Neutrophil (primary cell): ENCODE data around the gene USP34.
"Not testable (repeated sequence)": the region's sequence is repeated elsewhere in the genome, so short reads cannot be mapped to it uniquely, and the experiment has no call there.

Experiments used
- H3K27ac ChIP-seq: fragments of 200-600 bp; sonication (generic); 2 replicates; pipeline ENCODE4 v1.5.1; 2016; ENCODE audit warnings: mild to moderate bottlenecking, moderate library complexity
- H3K27me3 ChIP-seq: fragments of 200-600 bp; sonication (generic); 2 replicates; pipeline ENCODE4 v1.6.0; 2016; ENCODE audit warnings: mild to moderate bottlenecking
- H3K36me3 ChIP-seq: fragments of 200-600 bp; sonication (generic); 2 replicates; pipeline ENCODE4 v1.5.1; 2017
- H3K4me1 ChIP-seq, 2 experiments: fragments of 200-600 bp in 1 of 2; sonication (generic) in 1 of 2; 1 replicate in 1 of 2; 2 replicates in 1 of 2; pipeline versions ENCODE4 v1.5.1 to v1.6.1; 2013 to 2016; ENCODE audit warnings: low read depth in 1 of 2, low read length in 1 of 2, mild to moderate bottlenecking in 1 of 2, moderate library complexity in 1 of 2; ENCODE audit not compliant: control insufficient read depth in 1 of 2, insufficient read depth in 1 of 2
- H3K4me3 ChIP-seq, 2 experiments: fragments of 200-600 bp in 1 of 2; sonication (generic) in 1 of 2; 1 replicate in 1 of 2; 2 replicates in 1 of 2; pipeline ENCODE4 v1.5.1; 2013 to 2016; ENCODE audit warnings: low read depth in 1 of 2, low read length in 1 of 2, mild to moderate bottlenecking in 1 of 2, moderate library complexity in 1 of 2
- H3K9me3 ChIP-seq: fragments of 200-600 bp; sonication (generic); 2 replicates; pipeline ENCODE4 v1.5.1; 2016
- CTCF ChIP-seq: fragments of 200-600 bp; sonication (generic); IDR thresholded peaks from 2 replicates; pipeline ENCODE4 v1.5.1; 2016; ENCODE audit warnings: antibody characterized with exemption

Gene USP34

GRCh38 chr2:61463769-61464475 lies 7.0 kb downstream of the USP34 start:
- Histone ChIP-seq H3K36me3 (peaks cover 4% of the 10 kb centered on the region), H3K9me3 (no peaks in the 10 kb centered on the region), H3K4me3 (no peak overlapping the region), H3K27ac (no peak overlapping the region), H3K4me1 (peaks cover 11 to 18% of the 10 kb centered on the region in 2 experiments), H3K27me3 (no peaks in the 10 kb centered on the region)
- TF ChIP-seq CTCF, result no peak

- TF ChIP-seq CTCF, result no peak
- H3K27ac ChIP-seq, result no peak overlapping the region
- H3K36me3 ChIP-seq, result no peaks in the 10 kb centered on the region
- H3K4me3 ChIP-seq, result no peak overlapping the region
- no peaks in the 10 kb centered on the region for H3K27me3 ChIP-seq
- H3K4me1 ChIP-seq, result peaks cover 2 to 10% of the 10 kb centered on the region in 2 experiments
- H3K9me3 ChIP-seq, result no peaks in the 10 kb centered on the region
Observed at GRCh38 chr2:61461404-61461803, 9.5 kb downstream of the USP34 start.

- Histone ChIP-seq H3K9me3 (no peaks in the 10 kb centered on the region), H3K27me3 (no peaks in the 10 kb centered on the region), H3K4me1 (peaks cover 0 to 5% of the 10 kb centered on the region in 2 experiments), H3K4me3 (no peak overlapping the region), H3K36me3 (no peaks in the 10 kb centered on the region), H3K27ac (no peak overlapping the region)
- no peak for TF ChIP-seq CTCF
Observed at GRCh38 chr2:61460163-61460562, 10.7 kb downstream of the USP34 start.

GRCh38 chr2:61456746-61457420 lies 14.0 kb downstream of the USP34 start:
- no peak for TF ChIP-seq CTCF
- Histone ChIP-seq H3K4me3 (no peak overlapping the region), H3K9me3 (no peaks in the 10 kb centered on the region), H3K27ac (no peak overlapping the region), H3K4me1 (peaks cover 0 to 5% of the 10 kb centered on the region in 2 experiments), H3K27me3 (no peaks in the 10 kb centered on the region), H3K36me3 (no peaks in the 10 kb centered on the region)

- Histone ChIP-seq H3K9me3 (no peaks in the 10 kb centered on the region), H3K4me1 (peaks cover 0 to 5% of the 10 kb centered on the region in 2 experiments), H3K4me3 (no peak overlapping the region)
Observed at GRCh38 chr2:61456070-61456745, 14.7 kb downstream of the USP34 start.

GRCh38 chr2:61454972-61455371 lies 15.9 kb downstream of the USP34 start:
- not testable (repeated sequence) for H3K4me3 ChIP-seq, H3K36me3 ChIP-seq, H3K27ac ChIP-seq, H3K27me3 ChIP-seq, H3K9me3 ChIP-seq
- peaks cover 5 to 10% of the 10 kb centered on the region in 2 experiments for H3K4me1 ChIP-seq

More at GRCh38 chr2:61456070-61456745, 14.7 kb downstream of the USP34 start:
- Histone ChIP-seq H3K36me3 (no peaks in the 10 kb centered on the region), H3K27me3 (no peaks in the 10 kb centered on the region), H3K27ac (no peak overlapping the region)
- TF ChIP-seq CTCF, result no peak
